Sigmoid colon (tissue), 7 donors: ENCODE measurements around the gene SLFN13. TPM values are rescaled to one million over a fixed set of nuclear protein-coding genes. Genes with fewer than 3 reads are reported as not detected.
"Not testable (repeated sequence)": the region's sequence is repeated elsewhere in the genome, so short reads cannot be mapped to it uniquely, and the experiment has no call there.

ENCODE experiments used
- DNase-seq: peaks from one replicate; pipeline ENCODE4 v3.0.0-alpha.2; 2019
- H3K27ac ChIP-seq, 4 donors: fragments of 200-600 bp; sonication (generic); one replicate each; pipeline ENCODE4 v1.5.1; 2016 to 2019; ENCODE audit warnings: mild to moderate bottlenecking in 1 of 4
- H3K27me3 ChIP-seq, 3 donors: fragments of 200-600 bp; sonication (generic); one replicate each; pipeline ENCODE4 v1.5.1; 2019; ENCODE audit warnings: mild to moderate bottlenecking in 1 of 3
- H3K36me3 ChIP-seq, 4 donors: fragments of 200-600 bp; sonication (generic); one replicate each; pipeline ENCODE4 v1.5.1; 2016 to 2019
- H3K4me1 ChIP-seq, 4 donors: fragments of 200-600 bp; sonication (generic); one replicate each; pipeline ENCODE4 v1.5.1; 2017 to 2019
- H3K4me3 ChIP-seq, 4 donors: fragments of 200-600 bp; sonication (generic); one replicate each; pipeline ENCODE4 v1.5.1; 2017 to 2019; ENCODE audit warnings: mild to moderate bottlenecking in 2 of 4, moderate library complexity in 1 of 4
- H3K9me3 ChIP-seq, 4 donors: fragments of 200-600 bp in 3 of 4; sonication (generic) in 3 of 4; one replicate each; pipeline versions ENCODE4 v1.5.1 to v1.6.1; 2013 to 2019
- CTCF ChIP-seq, 4 experiments: fragments of 450-650 bp in 3 of 4; fragments of 200-600 bp in 1 of 4; IDR thresholded peaks; one replicate each; pipeline ENCODE4 v1.5.1; 2016 to 2019; ENCODE audit warnings: antibody characterized with exemption in 4 of 4, mild to moderate bottlenecking in 3 of 4, moderate library complexity in 2 of 4
- EP300 ChIP-seq, 4 donors: sonication (generic); formaldehyde crosslinking; IDR thresholded peaks; one replicate each; pipeline ENCODE4 v1.6.1; 2017; ENCODE audit warnings: antibody characterized with exemption in 4 of 4
- POLR2A ChIP-seq, 2 donors: fragments of 450-650 bp; IDR thresholded peaks; one replicate each; pipeline ENCODE4 v1.6.1; 2016; ENCODE audit warnings: antibody characterized with exemption in 2 of 2, mild to moderate bottlenecking in 2 of 2, moderate library complexity in 2 of 2
- POLR2AphosphoS5 ChIP-seq, 4 donors: sonication (generic); formaldehyde crosslinking; IDR thresholded peaks; one replicate each; pipeline ENCODE4 v1.6.1; 2017; ENCODE audit warnings: antibody characterized with exemption in 4 of 4
- WGBS, 2 donors: extraction: QIAGEN DNeasy Blood & Tissue Kit; methylation state at CpG; one replicate each; pipeline ENCODE4 v1.1.7; 2013; 5-methylcytosine and 5-hydroxymethylcytosine counted together
- intact Hi-C: fragments of 100-400 bp; cut with DNase I; formaldehyde crosslinking; loops from one replicate; pipeline ENCODE4 v1.15.1; 2023
- polyA plus RNA-seq, 3 donors: library from polyadenylated mRNA; stranded (reverse); fragments of 200-250 nt; gene quantifications; one replicate each; pipeline ENCODE4 v1.2.3, GENCODE V29; 2013
- total RNA-seq, 4 donors: library from RNA; depleted of rRNA; stranded (reverse); fragments of >200 nt; gene quantifications; one replicate each; pipeline ENCODE4 v1.1.0, GENCODE V29; 2016
- donor health status: healthy with polysubstance abuse.
- donor health status: Bipolar disorder and iron deficiency.
- donor health status: healthy.

The SLFN13 gene
- total and polyA plus RNA-seq, 7 donors = 0.23 to 19.9 (median 11.1) TPM

DNA sequence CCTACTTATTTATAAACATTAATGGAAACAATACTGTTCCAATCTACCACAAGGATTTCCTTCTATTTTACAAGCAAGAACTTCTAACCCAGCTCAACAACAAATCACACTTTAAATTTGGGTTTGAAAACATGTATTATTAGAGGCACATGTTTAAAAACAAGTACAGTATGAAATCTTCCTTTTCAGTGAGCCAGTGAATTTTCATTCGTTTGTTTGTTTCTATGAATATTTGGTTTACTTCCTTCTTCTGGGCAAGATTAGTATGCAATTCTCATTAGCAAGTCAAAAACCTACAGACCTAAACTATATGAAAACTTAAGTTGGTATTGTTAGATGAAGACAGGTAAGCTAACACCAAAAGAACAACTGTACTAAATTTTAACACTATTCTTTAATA is 42.0 kb downstream of the SLFN13 start:
- no peak overlapping the region for H3K4me3 ChIP-seq
- H3K36me3 ChIP-seq = peaks cover 0 to 26% (median 12%) of the 10 kb centered on the region in 4 donors
- no peak overlapping the region for H3K27ac ChIP-seq
- 71 to 81% methylated on average over 1 of the region's 1 CpG for WGBS, 2 donors
- intact Hi-C loops = no loop called here
- no peak for TF ChIP-seq POLR2A (IDR thresholded peaks at IDR 0.05)
- H3K4me1 ChIP-seq = no peaks in the 10 kb centered on the region
- H3K9me3 ChIP-seq = no peaks in the 10 kb centered on the region
- no peak for DNase-seq
- H3K27me3 ChIP-seq = no peaks in the 10 kb centered on the region

DNA sequence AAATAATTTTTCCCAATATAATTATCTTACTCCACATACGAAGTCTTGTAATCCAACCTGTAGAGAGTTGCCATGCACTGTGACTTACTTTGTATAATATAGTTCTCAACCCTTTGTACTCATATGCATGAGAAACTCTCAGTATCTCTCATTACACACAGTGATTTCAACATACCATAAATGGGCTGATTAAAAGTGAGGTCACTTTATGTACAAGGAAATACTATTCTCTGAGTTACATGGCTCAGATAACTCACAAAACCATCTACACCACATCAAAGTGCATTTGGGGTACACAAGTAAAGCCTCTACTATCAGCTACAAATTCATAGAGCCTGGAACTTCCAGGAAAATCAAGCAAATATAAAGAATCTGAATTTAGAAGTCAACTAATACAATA is 44.2 kb downstream of the SLFN13 start:
- Histone ChIP-seq H3K27ac (no peak overlapping the region), H3K4me3 (no peak overlapping the region), H3K27me3 (no peaks in the 10 kb centered on the region), H3K36me3 (peaks cover 0 to 11% (median 3%) of the 10 kb centered on the region in 4 donors), H3K4me1 (no peaks in the 10 kb centered on the region), H3K9me3 (no peaks in the 10 kb centered on the region)
- 74 to 85% methylated on average over 1 of the region's 1 CpG for WGBS, 2 donors
- TF ChIP-seq EP300 (IDR thresholded peaks at IDR 0.05) = no peak
- no peak for TF ChIP-seq POLR2AphosphoS5 (IDR thresholded peaks at IDR 0.05)
- no peak for TF ChIP-seq CTCF (IDR thresholded peaks at IDR 0.05)
- TF ChIP-seq POLR2A (IDR thresholded peaks at IDR 0.05) = no peak
- intact Hi-C loops = no loop called here
- DNase-seq = no peak

DNA sequence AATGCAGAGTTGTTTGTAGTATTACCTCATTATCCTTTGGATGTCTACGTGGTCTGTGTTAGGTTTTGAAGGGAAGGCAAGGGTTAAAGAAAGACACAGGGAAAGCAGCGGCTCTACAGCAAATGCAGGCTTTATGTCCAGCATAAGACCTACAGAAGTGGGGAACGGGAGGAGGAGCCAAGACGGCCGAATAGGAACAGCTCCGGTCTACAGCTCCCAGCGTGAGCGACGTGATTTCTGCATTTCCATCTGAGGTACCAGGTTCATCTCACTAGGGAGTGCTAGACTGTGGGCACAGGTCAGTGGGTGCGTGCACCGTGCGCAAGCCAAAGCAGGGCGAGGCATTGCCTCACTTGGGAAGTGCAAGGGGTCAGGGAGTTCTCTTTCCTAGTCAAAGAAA is 54.8 kb downstream of the SLFN13 start:
- DNase-seq, H3K27ac ChIP-seq, H3K27me3 ChIP-seq, H3K4me1 ChIP-seq, H3K36me3 ChIP-seq, intact Hi-C loops, H3K4me3 ChIP-seq, H3K9me3 ChIP-seq: not testable (repeated sequence)
- WGBS, 2 donors = 90 to 94% methylated on average over 13 of the region's 13 CpGs

GRCh38 chr17:35390663-35391062 is 57.9 kb downstream of the SLFN13 start:
- WGBS, 2 donors = 45 to 46% methylated on average over 2 of the region's 2 CpGs
- no peaks in the 10 kb centered on the region for H3K27me3 ChIP-seq
- no peak for TF ChIP-seq CTCF (IDR thresholded peaks at IDR 0.05)
- TF ChIP-seq POLR2AphosphoS5 (IDR thresholded peaks at IDR 0.05) = no peak
- no peak for TF ChIP-seq EP300 (IDR thresholded peaks at IDR 0.05)
- TF ChIP-seq POLR2A (IDR thresholded peaks at IDR 0.05) = no peak
- H3K4me1 ChIP-seq = no peaks in the 10 kb centered on the region
- no peaks in the 10 kb centered on the region for H3K36me3 ChIP-seq
- intact Hi-C loops = no loop called here
- H3K9me3 ChIP-seq = no peaks in the 10 kb centered on the region
- H3K4me3 ChIP-seq = no peak overlapping the region
- no peak overlapping the region for H3K27ac ChIP-seq
- no peak for DNase-seq

DNA sequence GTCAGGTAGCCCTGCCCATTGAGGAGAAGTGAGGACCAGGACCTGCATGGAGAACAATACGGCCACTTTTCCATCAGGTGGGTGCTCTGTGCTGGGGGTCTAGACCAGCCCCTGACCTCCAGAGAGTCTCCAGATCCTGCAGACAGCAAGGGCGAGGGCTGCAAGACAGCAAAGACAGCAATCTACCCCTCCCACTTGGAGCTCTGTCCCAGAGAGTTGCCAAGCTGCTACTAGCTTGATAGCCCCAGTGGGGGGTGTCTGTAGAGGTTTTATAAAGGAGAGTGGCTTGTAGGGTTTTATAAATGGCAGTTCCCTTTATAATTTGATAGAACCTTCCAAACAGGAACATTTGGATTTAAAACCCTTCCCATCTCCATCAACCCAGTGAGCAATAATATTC is 58.4 kb downstream of the SLFN13 start:
- Histone ChIP-seq H3K36me3 (no peaks in the 10 kb centered on the region), H3K27me3 (no peaks in the 10 kb centered on the region), H3K4me3 (no peak overlapping the region), H3K9me3 (no peaks in the 10 kb centered on the region), H3K4me1 (no peaks in the 10 kb centered on the region), H3K27ac (no peak overlapping the region)
- 67 to 82% methylated on average over 2 of the region's 2 CpGs for WGBS, 2 donors
- TF ChIP-seq CTCF (IDR thresholded peaks at IDR 0.05) (no peak), POLR2AphosphoS5 (IDR thresholded peaks at IDR 0.05) (no peak), EP300 (IDR thresholded peaks at IDR 0.05) (no peak), POLR2A (IDR thresholded peaks at IDR 0.05) (no peak)
- intact Hi-C loops = no loop called here
- DNase-seq = no peak

DNA sequence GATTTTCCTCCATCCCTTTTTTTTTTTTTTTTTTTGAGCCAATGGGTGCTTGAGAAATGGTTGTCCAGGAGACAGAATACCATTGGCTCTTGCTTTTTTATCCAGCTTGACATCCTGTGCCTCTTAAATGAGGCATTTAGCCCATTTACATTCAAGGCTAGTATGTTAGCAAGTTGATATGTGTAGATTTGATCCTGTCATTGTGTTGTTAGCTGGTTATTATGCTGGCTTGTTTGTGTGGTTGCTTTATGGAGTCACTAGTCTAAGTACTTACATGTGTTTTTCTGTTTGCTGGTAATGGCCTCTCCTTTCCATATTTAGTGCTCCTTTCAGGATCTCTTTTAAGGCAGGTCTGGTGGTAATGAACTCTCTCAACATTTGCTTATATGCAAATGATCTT is 61.1 kb downstream of the SLFN13 start:
- TF ChIP-seq CTCF (IDR thresholded peaks at IDR 0.05) (no peak), POLR2A (IDR thresholded peaks at IDR 0.05) (no peak), POLR2AphosphoS5 (IDR thresholded peaks at IDR 0.05) (no peak), EP300 (IDR thresholded peaks at IDR 0.05) (no peak)
- H3K36me3 ChIP-seq = no peaks in the 10 kb centered on the region
- H3K27me3 ChIP-seq = no peaks in the 10 kb centered on the region
- intact Hi-C loops = no loop called here
- no peaks in the 10 kb centered on the region for H3K4me1 ChIP-seq
- H3K27ac ChIP-seq = no peak overlapping the region
- no peak for DNase-seq
- H3K4me3 ChIP-seq = no peak overlapping the region
- H3K9me3 ChIP-seq = no peaks in the 10 kb centered on the region
